ENCODE data around the gene TRAPPC12.
"Not testable (repeated sequence)": the region's sequence is repeated elsewhere in the genome, so short reads cannot be mapped to it uniquely, and the experiment has no call there.

The TRAPPC12 gene

DNA sequence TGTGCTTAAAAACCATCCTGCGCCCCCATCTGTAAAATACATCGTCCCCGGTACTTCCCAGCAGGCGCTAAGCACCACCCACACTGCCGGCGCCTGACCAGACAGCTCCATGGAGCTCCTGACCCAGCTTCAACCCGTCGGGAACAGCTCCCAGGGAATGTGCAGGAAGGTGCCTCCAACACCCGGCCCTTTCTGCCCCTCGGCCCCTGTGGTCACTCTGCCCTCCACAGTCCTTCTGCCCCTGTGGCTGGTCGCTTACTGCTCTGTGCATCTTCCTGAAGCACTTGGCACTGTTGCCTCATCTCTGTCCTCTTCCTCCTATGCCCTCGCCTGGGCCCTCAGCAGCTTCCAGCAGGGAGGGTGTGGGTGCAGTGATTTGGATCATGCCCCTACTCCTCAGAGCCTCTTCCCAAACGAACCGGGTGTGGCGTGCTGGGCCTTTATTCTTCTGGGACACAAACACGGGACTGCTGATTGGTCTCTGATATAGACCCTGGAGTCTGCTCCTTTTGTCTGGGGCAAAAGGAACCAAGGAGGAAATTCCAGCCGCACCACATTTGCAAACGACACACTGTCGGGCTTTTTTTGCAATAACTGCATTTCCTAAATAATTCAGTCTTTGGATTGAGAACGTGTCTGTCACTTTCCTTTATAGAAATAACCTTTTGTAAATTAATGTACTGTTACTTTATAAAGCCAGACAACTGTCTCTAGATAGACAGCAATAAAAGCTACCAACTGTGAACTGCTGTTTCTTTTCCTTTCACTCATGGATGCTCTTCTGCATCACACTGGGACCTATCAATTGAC lies 73.9 kb downstream of the TRAPPC12 start:
- no peak overlapping the region for H3K4me2 ChIP-seq (ENCODE audit: low read length)
- no peak overlapping the region for H3K18ac ChIP-seq (ENCODE audit: low read length)
- no peaks in the 10 kb centered on the region for H3K79me2 ChIP-seq (ENCODE audit: control insufficient read depth, insufficient read depth, low read length)
- H2AK5ac ChIP-seq (ENCODE audit: low read length): no peak overlapping the region
- H3K4me1 ChIP-seq (ENCODE audit: control insufficient read depth, low read depth, low read length): no peaks in the 10 kb centered on the region
- H3K56ac ChIP-seq (ENCODE audit: low read length): no peak overlapping the region
- H3K23ac ChIP-seq (ENCODE audit: low read length): no peak overlapping the region
- no peaks in the 10 kb centered on the region for H3K27me3 ChIP-seq (ENCODE audit: insufficient read depth, low read length, poor library complexity)
- no peak overlapping the region for H2BK120ac ChIP-seq (ENCODE audit: low read depth, low read length)
- no peak overlapping the region for H3K4ac ChIP-seq (ENCODE audit: low read depth, low read length)
- no peak overlapping the region for H3K4me3 ChIP-seq (ENCODE audit: low read length)
- H3K79me1 ChIP-seq (ENCODE audit: low read length): no peaks in the 10 kb centered on the region
- no peak overlapping the region for H3K27ac ChIP-seq (ENCODE audit: low read depth, low read length)
- DNase-seq: no peak
- no peak overlapping the region for H4K8ac ChIP-seq (ENCODE audit: low read depth, low read length)
- no CpG with 5 or more reads among the region's 20 CpGs for WGBS (ENCODE audit: extremely low coverage, insufficient coverage, low lambda C conversion rate)
- no peak overlapping the region for H2BK5ac ChIP-seq (ENCODE audit: low read length)
- no peak overlapping the region for H3K9ac ChIP-seq (ENCODE audit: low read length)
- no peak overlapping the region for H4K5ac ChIP-seq (ENCODE audit: low read length)
- H3K36me3 ChIP-seq (ENCODE audit: control insufficient read depth, insufficient read depth, low read length): peaks cover 8% of the 10 kb centered on the region
- H2BK15ac ChIP-seq (replicated peaks; ENCODE audit: low read depth): no peak overlapping the region

DNA sequence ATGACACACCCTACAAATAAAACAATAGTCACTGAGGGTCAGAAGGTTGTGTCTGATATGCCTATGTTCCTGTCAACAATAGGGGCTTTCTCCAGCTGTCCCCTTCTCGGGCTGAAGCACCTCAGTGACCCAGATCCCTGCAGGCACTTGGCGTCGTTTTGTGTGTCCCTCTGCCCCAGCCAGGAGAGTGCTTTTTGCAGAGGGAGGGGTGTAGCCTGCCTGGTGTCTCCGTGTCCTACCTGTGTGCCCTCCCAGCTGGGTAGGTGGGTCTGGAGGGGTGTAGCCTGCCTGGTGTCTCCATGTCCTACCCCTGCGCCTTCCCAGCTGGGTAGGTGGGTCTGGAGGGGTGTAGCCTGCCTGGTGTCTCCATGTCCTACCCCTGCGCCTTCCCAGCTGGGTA lies 74.5 kb downstream of the TRAPPC12 start:
- H3K36me3 ChIP-seq (ENCODE audit: control insufficient read depth, insufficient read depth, low read length); DNase-seq: not testable (repeated sequence)
- WGBS (ENCODE audit: extremely low coverage, insufficient coverage, low lambda C conversion rate): no CpG with 5 or more reads among the region's 6 CpGs

DNA sequence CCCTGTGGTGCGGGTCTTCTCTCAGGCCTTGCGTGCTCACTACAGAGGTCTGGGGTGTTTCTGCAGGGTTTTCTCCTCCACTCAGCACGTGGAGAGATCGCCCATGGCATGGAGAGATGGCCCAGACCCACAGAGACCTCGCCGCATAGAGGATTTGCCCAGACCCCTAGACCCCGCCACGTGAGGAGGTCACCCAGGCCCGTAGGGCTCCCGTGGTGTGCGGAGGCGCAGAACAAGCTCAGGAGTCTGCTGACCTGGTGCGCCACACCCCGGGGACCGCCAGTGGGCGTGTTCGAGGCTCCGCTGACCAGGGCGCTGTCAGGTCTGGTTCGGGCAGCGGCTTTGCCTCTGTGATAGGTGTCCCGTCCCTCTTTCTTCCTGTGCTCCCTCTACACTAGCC lies 75.3 kb downstream of the TRAPPC12 start:
- Histone ChIP-seq H3K27me3 (ENCODE audit: insufficient read depth, low read length, poor library complexity) (no peaks in the 10 kb centered on the region), H2BK120ac (ENCODE audit: low read depth, low read length) (no peak overlapping the region), H3K79me2 (ENCODE audit: control insufficient read depth, insufficient read depth, low read length) (no peaks in the 10 kb centered on the region), H3K4me1 (ENCODE audit: control insufficient read depth, low read depth, low read length) (no peaks in the 10 kb centered on the region), H3K27ac (ENCODE audit: low read depth, low read length) (no peak overlapping the region), H3K23ac (ENCODE audit: low read length) (no peak overlapping the region), H3K36me3 (ENCODE audit: control insufficient read depth, insufficient read depth, low read length) (peaks cover 8% of the 10 kb centered on the region), H4K8ac (ENCODE audit: low read depth, low read length) (no peak overlapping the region), H3K4ac (ENCODE audit: low read depth, low read length) (no peak overlapping the region), H3K4me3 (ENCODE audit: low read length) (no peak overlapping the region), H3K56ac (ENCODE audit: low read length) (no peak overlapping the region), H4K5ac (ENCODE audit: low read length) (no peak overlapping the region), H3K18ac (ENCODE audit: low read length) (no peak overlapping the region), H2BK15ac (replicated peaks; ENCODE audit: low read depth) (no peak overlapping the region), H3K79me1 (ENCODE audit: low read length) (no peaks in the 10 kb centered on the region), H2BK5ac (ENCODE audit: low read length) (no peak overlapping the region), H3K4me2 (ENCODE audit: low read length) (no peak overlapping the region), H3K9ac (ENCODE audit: low read length) (no peak overlapping the region), H2AK5ac (ENCODE audit: low read length) (no peak overlapping the region)
- no CpG with 5 or more reads among the region's 22 CpGs for WGBS (ENCODE audit: extremely low coverage, insufficient coverage, low lambda C conversion rate)
- DNase-seq: no peak

More for the DNA sequence above, 74.5 kb downstream of the TRAPPC12 start:
- H2AK5ac ChIP-seq (ENCODE audit: low read length); H4K5ac ChIP-seq (ENCODE audit: low read length); H2BK15ac ChIP-seq (replicated peaks; ENCODE audit: low read depth); H3K23ac ChIP-seq (ENCODE audit: low read length); H3K4me1 ChIP-seq (ENCODE audit: control insufficient read depth, low read depth, low read length); H3K18ac ChIP-seq (ENCODE audit: low read length); H2BK5ac ChIP-seq (ENCODE audit: low read length); H3K4me3 ChIP-seq (ENCODE audit: low read length); H3K56ac ChIP-seq (ENCODE audit: low read length); H3K9ac ChIP-seq (ENCODE audit: low read length); H4K8ac ChIP-seq (ENCODE audit: low read depth, low read length); H3K27me3 ChIP-seq (ENCODE audit: insufficient read depth, low read length, poor library complexity); H2BK120ac ChIP-seq (ENCODE audit: low read depth, low read length); H3K79me1 ChIP-seq (ENCODE audit: low read length); H3K27ac ChIP-seq (ENCODE audit: low read depth, low read length); H3K4me2 ChIP-seq (ENCODE audit: low read length); H3K79me2 ChIP-seq (ENCODE audit: control insufficient read depth, insufficient read depth, low read length); H3K4ac ChIP-seq (ENCODE audit: low read depth, low read length): not testable (repeated sequence)

DNA sequence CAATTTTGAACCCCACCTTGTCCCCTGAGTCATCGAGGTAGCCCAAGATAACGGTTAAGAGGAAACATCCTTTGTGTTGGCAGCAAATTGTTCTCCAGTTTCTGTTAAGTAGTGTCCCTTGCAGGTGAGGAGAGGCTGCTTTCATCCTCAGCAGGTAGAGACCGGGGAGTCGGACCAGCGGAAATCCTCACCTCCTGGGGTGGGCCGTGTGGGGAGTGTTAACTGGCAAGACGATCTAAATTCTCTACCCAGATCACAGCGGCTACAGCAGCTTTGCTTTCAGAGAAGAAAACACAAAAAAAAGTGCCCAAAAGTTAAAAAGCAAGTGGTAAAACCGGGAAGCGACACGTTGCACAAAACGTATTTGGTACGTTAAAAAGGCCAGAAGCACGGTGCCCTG lies 76.6 kb downstream of the TRAPPC12 start:
- H3K18ac ChIP-seq (ENCODE audit: low read length): no peak overlapping the region
- no peak overlapping the region for H3K23ac ChIP-seq (ENCODE audit: low read length)
- no peak overlapping the region for H2BK120ac ChIP-seq (ENCODE audit: low read depth, low read length)
- H4K8ac ChIP-seq (ENCODE audit: low read depth, low read length): no peak overlapping the region
- no peak overlapping the region for H2BK5ac ChIP-seq (ENCODE audit: low read length)
- H2BK15ac ChIP-seq (replicated peaks; ENCODE audit: low read depth): no peak overlapping the region
- WGBS (ENCODE audit: extremely low coverage, insufficient coverage, low lambda C conversion rate): no CpG with 5 or more reads among the region's 14 CpGs
- DNase-seq: no peak
- H3K4ac ChIP-seq (ENCODE audit: low read depth, low read length): no peak overlapping the region
- no peaks in the 10 kb centered on the region for H3K79me1 ChIP-seq (ENCODE audit: low read length)
- no peak overlapping the region for H3K27ac ChIP-seq (ENCODE audit: low read depth, low read length)
- H3K9ac ChIP-seq (ENCODE audit: low read length): no peak overlapping the region
- H4K5ac ChIP-seq (ENCODE audit: low read length): no peak overlapping the region
- H3K27me3 ChIP-seq (ENCODE audit: insufficient read depth, low read length, poor library complexity): no peaks in the 10 kb centered on the region
- H3K56ac ChIP-seq (ENCODE audit: low read length): no peak overlapping the region
- H3K79me2 ChIP-seq (ENCODE audit: control insufficient read depth, insufficient read depth, low read length): no peaks in the 10 kb centered on the region
- peaks cover 8% of the 10 kb centered on the region for H3K36me3 ChIP-seq (ENCODE audit: control insufficient read depth, insufficient read depth, low read length)
- no peak overlapping the region for H2AK5ac ChIP-seq (ENCODE audit: low read length)
- H3K4me2 ChIP-seq (ENCODE audit: low read length): no peak overlapping the region
- H3K4me1 ChIP-seq (ENCODE audit: control insufficient read depth, low read depth, low read length): no peaks in the 10 kb centered on the region
- H3K4me3 ChIP-seq (ENCODE audit: low read length): no peak overlapping the region

DNA sequence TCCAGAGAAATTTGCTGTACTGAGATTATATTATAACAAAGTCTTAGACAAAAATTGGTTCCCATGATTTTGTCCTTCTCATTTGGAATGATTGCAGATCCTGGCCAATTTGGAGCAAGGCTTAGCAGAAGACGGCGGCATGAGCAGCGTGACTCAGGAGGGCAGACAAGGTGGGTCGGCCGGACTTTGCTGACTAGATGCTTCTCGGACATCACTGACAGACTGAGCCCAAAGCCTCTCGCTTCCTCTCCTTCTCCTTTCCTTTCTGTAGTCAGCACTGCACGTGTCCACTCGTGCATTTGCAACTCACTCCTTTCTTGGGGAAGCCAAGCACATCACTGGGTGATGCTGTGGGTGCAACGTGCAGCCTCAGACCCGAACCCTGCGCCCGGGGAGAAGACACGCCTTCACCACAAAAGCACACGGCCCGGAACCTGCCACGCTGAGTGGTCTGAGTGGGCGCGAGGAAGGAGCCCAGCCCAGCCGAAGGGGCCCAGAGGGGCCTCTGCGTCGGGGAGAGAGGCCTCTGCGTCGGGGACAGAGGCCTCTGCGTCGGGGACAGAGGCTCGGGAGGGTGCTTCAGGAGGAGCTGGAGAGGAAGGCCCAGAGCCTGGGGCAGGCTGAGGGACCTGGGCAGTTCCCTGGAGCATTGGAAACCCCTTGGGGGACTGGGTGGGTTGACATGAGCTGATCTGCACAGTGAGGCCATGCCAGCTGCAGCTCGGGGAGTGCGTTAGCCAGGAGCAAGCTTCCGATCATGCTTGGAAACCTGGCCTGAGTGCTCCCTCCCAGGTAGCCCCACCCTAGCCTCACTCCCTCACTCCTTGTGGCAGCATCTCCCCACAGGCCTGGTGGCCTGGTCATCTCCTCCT lies 78.3 kb downstream of the TRAPPC12 start:
- Histone ChIP-seq H2AK5ac (ENCODE audit: low read length) (no peak overlapping the region), H3K18ac (ENCODE audit: low read length) (no peak overlapping the region), H3K9ac (ENCODE audit: low read length) (no peak overlapping the region), H3K4me3 (ENCODE audit: low read length) (no peak overlapping the region), H3K4ac (ENCODE audit: low read depth, low read length) (no peak overlapping the region), H3K79me1 (ENCODE audit: low read length) (no peaks in the 10 kb centered on the region), H3K27ac (ENCODE audit: low read depth, low read length) (no peak overlapping the region), H3K56ac (ENCODE audit: low read length) (no peak overlapping the region), H2BK15ac (replicated peaks; ENCODE audit: low read depth) (no peak overlapping the region), H4K8ac (ENCODE audit: low read depth, low read length) (no peak overlapping the region), H3K27me3 (ENCODE audit: insufficient read depth, low read length, poor library complexity) (no peaks in the 10 kb centered on the region), H3K79me2 (ENCODE audit: control insufficient read depth, insufficient read depth, low read length) (no peaks in the 10 kb centered on the region), H3K36me3 (ENCODE audit: control insufficient read depth, insufficient read depth, low read length) (peaks cover 8% of the 10 kb centered on the region), H3K4me2 (ENCODE audit: low read length) (no peak overlapping the region), H2BK120ac (ENCODE audit: low read depth, low read length) (no peak overlapping the region), H3K4me1 (ENCODE audit: control insufficient read depth, low read depth, low read length) (no peaks in the 10 kb centered on the region), H2BK5ac (ENCODE audit: low read length) (no peak overlapping the region), H3K23ac (ENCODE audit: low read length) (no peak overlapping the region), H4K5ac (ENCODE audit: low read length) (no peak overlapping the region)
- WGBS (ENCODE audit: extremely low coverage, insufficient coverage, low lambda C conversion rate): no CpG with 5 or more reads among the region's 30 CpGs
- DNase-seq: no peak

Data from mesendoderm (in vitro differentiated cells).